Right atrium auricular region (tissue), 2 donors: Measurements from ENCODE around the gene ANKRD52. TPM values are rescaled to one million over a fixed set of nuclear protein-coding genes. Genes with fewer than 3 reads are reported as not detected.
"Not testable (repeated sequence)": the region's sequence is repeated elsewhere in the genome, so short reads cannot be mapped to it uniquely, and the experiment has no call there.

Source experiments
- DNase-seq: peaks from one replicate; pipeline ENCODE4 v3.0.0-alpha.2; 2019; ENCODE audit warnings: low spot score
- H3K27ac ChIP-seq, 2 donors: fragments of 200-600 bp; sonication (generic); 1 replicate in 1 of 2; 2 replicates in 1 of 2; pipeline ENCODE4 v1.5.1; 2016 to 2019
- H3K27me3 ChIP-seq, 2 donors: fragments of 200-600 bp; sonication (generic); one replicate each; pipeline versions ENCODE4 v1.5.1 to v1.6.0; 2017 to 2019
- H3K36me3 ChIP-seq: fragments of 200-600 bp; sonication (generic); one replicate; pipeline ENCODE4 v1.5.1; 2016
- H3K4me1 ChIP-seq, 2 donors: fragments of 200-600 bp; sonication (generic); one replicate each; pipeline versions ENCODE4 v1.5.1 to v1.6.0; 2017 to 2019
- H3K4me3 ChIP-seq, 2 donors: fragments of 200-600 bp; sonication (generic); 1 replicate in 1 of 2; 2 replicates in 1 of 2; pipeline ENCODE4 v1.5.1; 2017 to 2019; ENCODE audit warnings: mild to moderate bottlenecking in 1 of 2, moderate library complexity in 1 of 2
- H3K9me3 ChIP-seq, 2 donors: fragments of 200-600 bp; sonication (generic); one replicate each; pipeline ENCODE4 v1.5.1; 2019
- total RNA-seq, 2 donors: library from RNA; depleted of rRNA; stranded (reverse); fragments of >200 nt; gene quantifications; one replicate each; pipeline ENCODE4 v1.1.0, GENCODE V29; 2016
- TF ChIP-seq, protein P1 (sequence below), 2 donors: fragments of 200-600 bp; sonication (generic); IDR thresholded peaks; one replicate each; pipeline ENCODE4 v1.5.1; 2019; ENCODE audit warnings: antibody characterized with exemption in 2 of 2

ANKRD52 gene
- total RNA-seq, 2 donors from 2014 or later: 12.4 to 22.1 TPM

DNA sequence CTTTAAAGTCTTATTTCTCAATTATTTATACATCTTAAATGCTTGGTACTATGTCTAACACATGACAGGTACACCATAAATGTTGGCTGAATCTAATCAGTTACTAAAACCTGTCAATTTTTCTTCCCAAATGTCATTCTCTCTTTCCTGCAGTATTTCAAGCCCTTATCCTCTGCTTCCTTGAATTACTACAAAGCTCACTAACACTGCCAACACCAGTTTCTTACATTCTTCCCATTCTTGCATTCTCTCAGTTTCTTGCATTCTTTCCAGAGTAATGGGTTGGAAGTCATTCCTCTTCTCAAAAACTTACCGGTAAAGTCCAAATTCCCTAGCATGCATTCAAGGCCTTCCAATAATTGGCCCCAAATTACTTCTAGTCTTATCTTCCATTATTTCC, 59.3 kb downstream of the ANKRD52 start:
- no peak overlapping the region for H3K27ac ChIP-seq
- no peak overlapping the region for H3K4me3 ChIP-seq
- H3K27me3 ChIP-seq: no peaks in the 10 kb centered on the region
- H3K9me3 ChIP-seq: no peaks in the 10 kb centered on the region
- H3K36me3 ChIP-seq: no peaks in the 10 kb centered on the region
- DNase-seq: no peak
- no peaks in the 10 kb centered on the region for H3K4me1 ChIP-seq
- TF ChIP-seq, protein P1, sequence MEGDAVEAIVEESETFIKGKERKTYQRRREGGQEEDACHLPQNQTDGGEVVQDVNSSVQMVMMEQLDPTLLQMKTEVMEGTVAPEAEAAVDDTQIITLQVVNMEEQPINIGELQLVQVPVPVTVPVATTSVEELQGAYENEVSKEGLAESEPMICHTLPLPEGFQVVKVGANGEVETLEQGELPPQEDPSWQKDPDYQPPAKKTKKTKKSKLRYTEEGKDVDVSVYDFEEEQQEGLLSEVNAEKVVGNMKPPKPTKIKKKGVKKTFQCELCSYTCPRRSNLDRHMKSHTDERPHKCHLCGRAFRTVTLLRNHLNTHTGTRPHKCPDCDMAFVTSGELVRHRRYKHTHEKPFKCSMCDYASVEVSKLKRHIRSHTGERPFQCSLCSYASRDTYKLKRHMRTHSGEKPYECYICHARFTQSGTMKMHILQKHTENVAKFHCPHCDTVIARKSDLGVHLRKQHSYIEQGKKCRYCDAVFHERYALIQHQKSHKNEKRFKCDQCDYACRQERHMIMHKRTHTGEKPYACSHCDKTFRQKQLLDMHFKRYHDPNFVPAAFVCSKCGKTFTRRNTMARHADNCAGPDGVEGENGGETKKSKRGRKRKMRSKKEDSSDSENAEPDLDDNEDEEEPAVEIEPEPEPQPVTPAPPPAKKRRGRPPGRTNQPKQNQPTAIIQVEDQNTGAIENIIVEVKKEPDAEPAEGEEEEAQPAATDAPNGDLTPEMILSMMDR (IDR thresholded peaks at IDR 0.05): no peak

DNA sequence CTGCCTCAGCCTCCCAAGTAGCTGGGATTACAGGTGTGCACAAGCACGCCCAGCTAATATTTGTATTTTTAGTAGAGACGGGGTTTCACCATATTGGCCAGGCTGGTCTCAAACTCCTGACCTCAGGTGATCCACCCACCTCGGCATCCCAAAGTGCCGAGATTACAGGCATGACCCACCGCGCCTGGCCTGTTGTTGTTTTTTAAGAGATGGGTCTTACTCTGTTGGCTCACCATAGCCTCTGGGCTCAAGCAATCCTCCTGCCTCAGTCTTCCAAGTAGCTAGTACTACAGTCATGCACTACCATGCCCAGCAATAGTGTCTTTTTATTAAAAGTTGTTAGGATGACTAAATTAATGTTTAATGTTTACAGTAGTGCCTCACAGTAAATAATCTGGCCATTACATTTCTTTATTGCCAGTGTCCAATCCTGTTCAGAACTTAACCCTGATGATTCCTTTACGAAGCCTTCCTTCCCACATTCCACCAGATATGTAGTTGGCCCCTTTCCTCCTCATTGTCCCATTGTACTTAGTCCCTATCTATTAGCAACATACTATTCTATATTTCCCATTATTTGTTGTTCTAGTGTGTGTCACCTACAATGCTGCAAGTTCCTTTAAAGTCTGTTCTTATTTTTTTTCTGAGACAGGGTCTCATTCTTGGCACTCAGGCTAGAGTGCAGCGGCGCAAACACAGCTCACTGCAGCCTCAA, 60.1 kb downstream of the ANKRD52 start:
- no peaks in the 10 kb centered on the region for H3K36me3 ChIP-seq
- DNase-seq: no peak
- H3K4me3 ChIP-seq: no peak overlapping the region
- H3K27me3 ChIP-seq: no peaks in the 10 kb centered on the region
- TF ChIP-seq, protein P1 (IDR thresholded peaks at IDR 0.05): no peak
- H3K4me1 ChIP-seq: no peaks in the 10 kb centered on the region
- no peak overlapping the region for H3K27ac ChIP-seq
- H3K9me3 ChIP-seq: no peaks in the 10 kb centered on the region

- H3K4me1 ChIP-seq, DNase-seq, H3K36me3 ChIP-seq, H3K9me3 ChIP-seq, H3K4me3 ChIP-seq, H3K27me3 ChIP-seq: not testable (repeated sequence)
- H3K27ac ChIP-seq: peak overlapping the region in 1 of 2 donors; percentile 11
Measured at GRCh38 chr12:56196818-56197550, 61.2 kb downstream of the ANKRD52 start.

- Histone ChIP-seq H3K4me1 (peaks cover 0 to 13% of the 10 kb centered on the region in 2 donors), H3K9me3 (no peaks in the 10 kb centered on the region), H3K27me3 (no peaks in the 10 kb centered on the region), H3K27ac (no peak overlapping the region), H3K4me3 (no peak overlapping the region), H3K36me3 (no peaks in the 10 kb centered on the region)
- peak; percentile 82 for DNase-seq
- TF ChIP-seq, protein P1 (IDR thresholded peaks at IDR 0.05): peak; percentile 67 to 86
Measured at GRCh38 chr12:56193025-56193578, 65.1 kb downstream of the ANKRD52 start.

DNA sequence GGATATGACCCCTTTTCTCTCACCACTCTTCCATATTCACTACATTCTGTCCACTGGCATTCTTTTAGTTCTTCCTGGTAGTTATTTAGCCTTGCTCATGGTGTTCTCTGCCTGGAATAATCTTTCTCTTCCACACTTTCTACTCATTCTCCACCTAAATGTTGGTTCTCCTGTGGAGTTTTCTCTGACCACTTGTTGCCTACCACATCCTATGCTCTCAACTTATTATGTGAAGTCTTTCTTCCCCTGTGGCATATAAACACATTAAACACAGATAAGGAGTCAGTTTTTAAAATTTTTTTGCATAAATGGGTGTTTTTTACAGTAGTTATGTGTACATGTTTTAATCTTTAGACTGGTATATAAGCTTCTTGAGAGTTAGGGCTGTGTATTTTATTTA, 65.6 kb downstream of the ANKRD52 start:
- TF ChIP-seq, protein P1 (IDR thresholded peaks at IDR 0.05): no peak
- Histone ChIP-seq H3K4me1 (peaks cover 0 to 18% of the 10 kb centered on the region in 2 donors), H3K4me3 (no peak overlapping the region), H3K27ac (no peak overlapping the region), H3K27me3 (no peaks in the 10 kb centered on the region), H3K36me3 (no peaks in the 10 kb centered on the region), H3K9me3 (no peaks in the 10 kb centered on the region)
- DNase-seq: no peak

- Histone ChIP-seq H3K36me3 (peaks cover 2% of the 10 kb centered on the region), H3K27me3 (no peaks in the 10 kb centered on the region), H3K4me1 (peaks cover 0 to 24% of the 10 kb centered on the region in 2 donors), H3K4me3 (peak overlapping the region; percentile 92 to 95), H3K27ac (peak overlapping the region; percentile 92 to 98), H3K9me3 (no peaks in the 10 kb centered on the region)
- no peak for DNase-seq
- TF ChIP-seq, protein P1 (IDR thresholded peaks at IDR 0.05): no peak
Measured at GRCh38 chr12:56190695-56191155, 67.5 kb downstream of the ANKRD52 start.
